Heart left ventricle (tissue), 13 donors: Measurements from ENCODE around the gene RNF17.

Experiments
- CTCF ChIP-seq, 12 donors: fragments of 200-600 bp; sonication (generic) in 4 of 12; IDR thresholded peaks; one replicate each; pipeline versions ENCODE4 v1.5.0 to v1.8.0; 2018 to 2022; ENCODE audit warnings: antibody characterized with exemption in 12 of 12, mild to moderate bottlenecking in 5 of 12
- POLR2A ChIP-seq, 2 donors: fragments of 450-650 bp; IDR thresholded peaks; one replicate each; pipeline ENCODE4 v1.6.1; 2017; ENCODE audit warnings: antibody characterized with exemption in 2 of 2, mild to moderate bottlenecking in 2 of 2, moderate library complexity in 2 of 2
- donor health status: ischemic (EF 13 %, LVEDD 7.1; RV severe dilation, severe dysfunction).
- donor health status: DM: no; HTN: yes; CAD: no.
- donor health status: DM: no; HTN: no; CAD: no.
- donor health status: ischemic (EF 25% LVEDD 6.9; RV normal size, moderate dysfunction).
- donor health status: ischemic (EF 25% LVEDD 5.7; RV mildly dilated, moderate dysfunction).
- donor health status: ischemic (EF 35%, LVEDD 5.7; RV mildly dilated, moderate dysfunction).
- donor health status: nonischemic (EF 11% LVEDD 7.7; RV severe dilation, severe dysfunction).
- donor health status: DM: yes; HTN: yes; CAD: no.
- donor health status: PGD.
- donor health status: ischemic (EF 29% LVEDD 5.4; RV normal size, mild dysfunction).
- donor health status: nonischemic (EF 23%, LVEDD 6.1; RV moderate dilation, normal function).

DNA sequence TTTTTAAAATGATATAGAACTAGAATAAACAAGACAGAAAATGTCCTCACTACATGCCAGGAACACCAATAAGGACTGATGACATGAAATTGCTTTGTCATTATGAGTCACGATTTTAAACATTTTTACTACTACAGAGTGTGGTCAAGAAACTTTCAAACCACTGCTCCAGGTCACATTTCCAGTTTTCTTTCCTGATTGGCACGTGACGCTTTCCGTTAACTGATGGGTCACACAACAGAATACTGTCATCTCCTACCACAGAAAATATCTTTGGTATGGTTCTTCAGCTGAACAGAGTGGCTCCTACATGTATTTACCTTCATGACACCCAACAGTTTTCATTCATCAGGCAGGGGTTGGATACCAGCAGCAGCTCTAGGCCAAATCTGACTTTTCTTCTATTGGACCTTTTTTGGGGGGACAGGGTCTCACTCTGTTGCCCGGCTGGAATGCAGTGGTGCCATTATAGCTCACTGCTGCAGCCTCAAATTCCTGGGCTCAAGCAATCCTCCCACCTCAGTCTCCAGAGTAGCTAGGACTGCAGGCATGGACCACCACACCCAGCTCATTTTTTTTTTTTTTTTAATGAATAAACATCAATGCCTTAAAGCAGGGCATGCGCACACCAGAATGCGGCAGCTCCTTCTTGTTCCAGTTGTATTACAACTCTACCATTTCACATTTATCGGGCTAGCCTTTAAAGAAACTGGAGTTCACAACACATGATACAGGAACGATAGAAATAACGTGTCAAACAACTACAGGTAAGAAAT lies 147.4 kb downstream of the RNF17 start:
- no peak for TF ChIP-seq CTCF (IDR thresholded peaks at IDR 0.05)
- no peak for TF ChIP-seq POLR2A (IDR thresholded peaks at IDR 0.05)
